NCI-H2029 treated with DMSO at 0.1 percent for 48 hours (cell line): ENCODE measurements around the gene FYN.

ENCODE experiments used
- DNase-seq: peaks from one replicate; lab custom pipeline; 2025; lab: John Stamatoyannopoulos, UW

Gene FYN

DNA sequence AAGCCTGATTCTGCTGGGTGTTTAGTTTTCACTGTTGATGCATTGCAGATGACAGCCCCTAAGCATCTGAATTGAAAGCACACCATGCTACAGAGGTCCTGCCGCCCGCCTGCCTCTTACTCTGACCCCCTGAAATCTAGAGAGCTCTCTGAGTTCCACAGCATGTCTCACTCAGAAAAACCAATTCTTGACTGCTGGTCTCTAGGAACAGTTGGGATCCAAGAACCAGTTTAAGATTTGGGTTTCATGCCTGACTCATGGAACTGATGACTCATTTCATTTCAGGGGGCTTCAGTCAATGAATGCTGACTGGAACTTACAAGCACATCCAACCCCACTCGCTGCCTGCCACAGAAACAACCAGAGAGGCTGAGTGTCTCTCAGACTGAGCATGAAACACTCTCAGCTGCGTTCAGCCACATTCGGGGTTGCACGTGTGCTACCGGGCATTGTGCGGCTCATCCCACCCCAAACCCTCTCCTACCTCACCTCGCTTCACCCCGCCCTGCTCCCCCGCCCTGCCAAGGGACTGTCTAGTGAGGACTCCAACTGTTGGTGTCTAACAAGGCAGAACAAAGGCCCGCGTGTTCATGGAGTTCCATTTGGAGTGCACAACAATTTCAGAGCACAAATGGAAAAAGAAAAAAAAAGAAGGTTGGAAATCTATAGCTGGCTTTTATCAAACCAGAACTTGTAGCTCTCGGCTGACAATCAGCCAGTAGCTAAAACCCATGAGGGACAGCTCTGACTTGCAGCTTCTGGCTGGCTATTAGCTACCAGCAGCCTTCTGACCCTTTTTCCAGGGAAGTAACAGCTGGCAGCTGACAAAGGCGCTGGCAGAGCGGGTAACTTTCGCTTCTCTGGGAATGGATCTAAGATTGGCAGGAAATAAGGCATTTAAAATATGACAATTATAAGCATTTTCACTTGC lies 247.5 kb downstream of the FYN start:
- DNase-seq, result no peak

- DNase-seq, result no peak
Observed at GRCh38 chr6:111625099-111625416, 248.2 kb downstream of the FYN start.

- no peak for DNase-seq
Observed at GRCh38 chr6:111624401-111625098, 248.7 kb downstream of the FYN start.

DNA sequence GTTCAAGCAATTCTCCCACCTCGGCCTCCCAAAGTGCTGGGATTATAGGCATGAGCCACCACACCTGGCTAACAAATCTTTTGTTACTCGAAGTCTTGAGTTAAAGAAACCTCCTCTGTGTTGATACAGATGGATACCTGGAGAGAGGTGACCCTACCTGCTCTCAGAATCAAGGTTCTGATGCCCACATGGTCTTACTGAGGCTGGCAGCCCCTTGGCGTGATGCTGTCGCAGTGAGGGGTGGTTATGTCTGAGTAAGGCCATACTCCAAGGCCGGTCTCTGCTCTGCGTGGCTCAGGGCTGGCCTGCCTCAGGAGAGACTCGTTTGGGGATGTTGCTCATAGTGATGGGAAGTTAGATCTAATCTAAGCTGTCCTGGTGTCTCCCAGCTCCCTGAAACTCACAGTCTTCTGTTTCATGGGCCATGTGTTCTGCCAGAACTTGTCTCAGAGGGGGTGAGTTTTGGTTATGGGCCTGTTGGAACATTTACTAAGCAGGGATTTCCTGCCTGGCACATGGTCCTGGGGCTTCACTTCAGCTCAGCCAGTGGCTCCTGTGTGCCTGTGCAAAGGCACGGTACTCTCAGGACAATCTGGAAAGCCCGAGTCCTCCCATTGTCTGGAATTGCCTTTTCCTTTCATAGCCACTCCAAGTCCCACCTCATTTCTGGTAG lies 250.1 kb downstream of the FYN start:
- DNase-seq, result no peak

DNA sequence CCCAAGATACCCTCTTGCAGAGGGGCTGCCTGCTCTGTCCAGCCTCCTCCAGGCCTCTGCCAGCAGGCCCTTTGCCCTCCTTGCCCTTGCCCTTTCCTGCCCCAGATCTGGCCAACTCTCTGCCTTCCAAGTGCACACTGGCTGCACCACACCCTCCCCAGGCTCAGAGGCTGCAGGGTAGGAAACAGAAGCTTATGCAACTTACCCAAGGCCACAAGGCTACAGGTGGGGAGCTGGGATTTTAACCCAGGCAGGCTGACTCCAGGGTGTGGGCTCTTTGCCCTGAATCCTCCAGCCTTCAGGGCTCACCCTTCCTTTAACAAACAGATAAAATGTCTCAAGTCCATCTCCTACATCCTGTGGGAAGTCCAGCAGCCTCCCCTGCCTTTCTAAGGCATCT lies 253.1 kb downstream of the FYN start:
- no peak for DNase-seq

DNA sequence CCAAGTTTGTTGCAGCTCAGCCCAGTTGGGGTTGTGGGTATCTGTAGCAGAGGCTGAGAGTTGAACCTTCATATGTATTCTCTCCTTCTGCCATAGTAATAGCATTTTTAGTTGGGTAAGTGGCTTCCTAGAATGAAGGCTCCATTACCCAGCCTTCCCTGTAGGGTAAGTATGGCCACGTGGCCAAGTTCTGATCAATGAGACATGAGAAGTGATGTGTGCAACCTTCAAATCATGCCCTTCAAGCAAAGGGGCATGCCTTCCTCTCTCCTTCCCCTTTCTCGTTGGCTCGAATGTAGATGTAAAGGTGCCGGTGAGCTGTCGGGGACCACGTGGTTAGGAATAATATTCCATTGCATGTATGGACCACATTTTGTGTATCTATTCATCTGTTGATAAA lies 254.8 kb downstream of the FYN start:
- no peak for DNase-seq

DNA sequence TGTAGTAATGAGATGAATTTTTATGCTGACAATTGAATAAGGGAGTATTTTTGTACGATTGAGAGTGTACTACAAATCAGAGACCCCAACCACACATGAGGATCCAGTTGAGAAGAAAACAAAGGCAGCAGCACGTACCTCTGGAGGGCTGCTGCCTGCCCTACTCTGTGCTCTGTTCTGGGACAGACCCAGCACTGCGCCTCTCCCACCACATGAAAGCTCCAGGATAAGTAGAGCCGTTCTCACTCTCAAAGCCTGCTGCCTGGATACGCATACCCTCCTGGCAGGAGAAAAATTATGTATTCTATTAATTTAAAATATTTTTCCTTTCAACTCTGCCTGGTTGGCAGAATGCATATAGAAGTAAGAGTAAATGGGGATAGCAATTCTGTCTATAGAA lies 256.1 kb downstream of the FYN start:
- DNase-seq, result no peak

- no peak for DNase-seq
Observed at GRCh38 chr6:111615916-111616612, 257.2 kb downstream of the FYN start.

DNA sequence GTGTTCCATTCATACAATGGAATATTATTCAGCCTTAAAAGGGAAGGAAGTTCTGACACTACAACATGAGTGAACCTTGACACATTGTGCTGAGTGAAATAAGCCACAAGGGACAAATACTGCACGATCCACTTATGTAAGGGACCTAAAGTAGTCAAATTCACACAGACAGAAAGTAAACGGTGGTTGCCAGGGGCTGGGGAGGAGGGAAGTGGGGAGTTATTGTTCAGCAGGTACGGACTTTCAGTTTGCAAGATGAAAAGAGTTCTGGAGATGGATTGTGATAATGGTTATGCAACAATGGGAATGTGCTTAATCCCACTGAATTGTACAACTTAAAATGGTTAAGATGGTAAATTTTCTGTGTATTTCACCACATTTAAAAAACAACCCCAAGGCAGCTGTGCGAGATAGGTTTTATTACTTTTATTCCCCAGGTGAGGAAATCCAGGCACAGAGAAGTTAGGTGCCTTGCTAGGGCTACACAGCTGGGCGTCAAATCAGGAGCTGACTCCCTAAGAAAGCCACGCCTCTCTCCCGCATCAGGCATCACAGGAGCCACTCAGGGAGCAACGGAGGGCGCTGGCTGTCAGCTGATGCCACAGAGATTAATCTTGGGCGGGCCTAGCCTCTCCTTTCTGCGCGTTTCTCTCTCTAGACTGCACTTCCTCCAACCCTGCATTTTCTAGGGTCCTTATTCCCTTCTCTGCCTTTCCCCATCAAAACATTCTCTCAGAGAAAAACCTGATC lies 258.2 kb downstream of the FYN start:
- DNase-seq, result no peak

DNA sequence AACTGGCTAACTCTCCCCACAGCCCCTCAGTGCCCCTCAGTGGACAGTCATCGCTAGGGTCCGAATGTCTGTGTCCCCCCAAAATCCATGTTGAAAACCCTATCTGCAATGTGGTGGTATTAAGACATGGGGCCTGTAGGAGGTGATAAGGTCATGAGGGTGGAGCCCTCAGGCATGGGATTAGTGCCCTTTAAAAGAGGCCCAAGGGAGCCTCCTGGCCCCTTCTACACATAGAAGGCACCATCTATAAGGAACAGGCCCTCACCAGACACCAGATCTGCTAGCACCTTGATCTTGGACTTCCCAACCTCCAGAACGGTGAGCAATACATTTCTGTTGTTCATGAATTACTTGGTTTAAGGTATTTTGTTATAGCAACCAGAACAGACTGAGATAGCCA lies 260.9 kb downstream of the FYN start:
- DNase-seq, result no peak

DNA sequence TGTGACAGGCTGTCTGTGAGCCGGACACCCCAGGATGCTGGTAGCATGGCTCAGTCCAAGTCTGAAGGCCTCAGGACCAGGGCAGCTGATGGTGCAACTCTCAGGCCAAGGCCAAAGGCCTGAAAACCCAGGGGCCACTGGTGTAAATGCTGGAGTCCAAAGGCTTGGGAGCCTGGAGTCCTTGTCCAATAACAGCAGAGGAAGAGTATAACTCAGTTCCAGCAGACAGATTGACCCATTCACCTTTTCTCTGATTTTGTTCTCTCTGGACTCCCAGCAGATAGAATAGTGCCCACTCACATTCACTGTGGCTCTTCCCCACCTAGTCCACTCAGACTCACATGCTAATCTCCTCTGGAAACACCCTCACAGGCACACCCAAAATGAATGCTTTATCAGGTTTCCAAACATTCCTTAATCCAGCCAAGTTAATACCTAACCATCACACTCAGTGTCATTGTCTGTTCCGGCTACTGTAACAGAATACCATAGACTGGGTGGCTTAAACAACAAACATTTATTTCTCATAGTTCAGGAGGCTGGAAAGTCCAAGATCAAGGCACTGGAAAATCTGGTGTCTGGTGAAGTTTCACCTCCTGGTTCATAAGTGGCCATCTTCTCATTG lies 262.6 kb downstream of the FYN start:
- no peak for DNase-seq
